ENCODE data around the gene DNAJB6.

Gene DNAJB6

GRCh38 chr7:157399086-157399687 is 62.4 kb downstream of the DNAJB6 start:
- no peak overlapping the region for H3K27ac ChIP-seq
- no peak for TF ChIP-seq CTCF (IDR thresholded peaks at IDR 0.05)
- no peak for TF ChIP-seq ZFX (IDR thresholded peaks at IDR 0.05; ENCODE audit: borderline replicate concordance)

- TF ChIP-seq ZFX (IDR thresholded peaks at IDR 0.05; ENCODE audit: borderline replicate concordance) (no peak), CTCF (IDR thresholded peaks at IDR 0.05) (no peak)
- H3K27ac ChIP-seq = no peak overlapping the region
These were observed 63.5 kb downstream of the DNAJB6 start for GRCh38 chr7:157400171-157400860.

GRCh38 chr7:157401567-157402387 is 65.0 kb downstream of the DNAJB6 start:
- no peak overlapping the region for H3K27ac ChIP-seq
- TF ChIP-seq CTCF (IDR thresholded peaks at IDR 0.05) (no peak), ZFX (IDR thresholded peaks at IDR 0.05; ENCODE audit: borderline replicate concordance) (no peak)

- no peak for TF ChIP-seq ZFX (IDR thresholded peaks at IDR 0.05; ENCODE audit: borderline replicate concordance)
- TF ChIP-seq CTCF (IDR thresholded peaks at IDR 0.05) = no peak
- no peak overlapping the region for H3K27ac ChIP-seq
These were observed 65.5 kb downstream of the DNAJB6 start for GRCh38 chr7:157402388-157402703.

- H3K27ac ChIP-seq = no peak overlapping the region
- TF ChIP-seq ZFX (IDR thresholded peaks at IDR 0.05; ENCODE audit: borderline replicate concordance) (no peak), CTCF (IDR thresholded peaks at IDR 0.05) (no peak)
These were observed 66.2 kb downstream of the DNAJB6 start for GRCh38 chr7:157402911-157403534.

- no peak for TF ChIP-seq CTCF (IDR thresholded peaks at IDR 0.05)
- TF ChIP-seq ZFX (IDR thresholded peaks at IDR 0.05; ENCODE audit: borderline replicate concordance) = no peak
- no peak overlapping the region for H3K27ac ChIP-seq
These were observed 67.0 kb downstream of the DNAJB6 start for GRCh38 chr7:157403646-157404401.

Measured in 22Rv1 (cell line).